Neuron (in vitro differentiated cells): ENCODE data around the gene C19orf25.
"Not testable (repeated sequence)": the region's sequence is repeated elsewhere in the genome, so short reads cannot be mapped to it uniquely, and the experiment has no call there.

Experiments used
- H2AFZ ChIP-seq: one replicate; pipeline ENCODE4 v1.6.1; 2013; ENCODE audit warnings: low read depth, mild to moderate bottlenecking, inconsistent platforms, low read length, moderate library complexity
- H3K27me3 ChIP-seq: one replicate; pipeline ENCODE4 v1.6.1; 2013; ENCODE audit warnings: low read length; ENCODE audit not compliant: insufficient read depth
- H3K36me3 ChIP-seq: one replicate; pipeline ENCODE4 v1.6.1; 2013; ENCODE audit warnings: low read length; ENCODE audit not compliant: insufficient read depth
- H3K4me1 ChIP-seq: one replicate; pipeline ENCODE4 v1.6.1; 2013; ENCODE audit warnings: low read length; ENCODE audit not compliant: insufficient read depth
- H3K4me3 ChIP-seq: 2 replicates; pipeline ENCODE4 v1.5.1; 2013; ENCODE audit warnings: mild to moderate bottlenecking, low read length, moderate library complexity
- H3K9me3 ChIP-seq: one replicate; pipeline ENCODE4 v1.6.1; 2013; ENCODE audit warnings: low read length

C19orf25 gene

GRCh38 chr19:1445185-1445931, 33.7 kb downstream of the C19orf25 start:
- Histone ChIP-seq H3K4me3 (peak overlapping the region; percentile 47), H3K4me1 (peaks cover 29% of the 10 kb centered on the region), H3K36me3 (peaks cover 22% of the 10 kb centered on the region), H3K27me3 (no peaks in the 10 kb centered on the region), H2AFZ (no peak overlapping the region), H3K9me3 (no peaks in the 10 kb centered on the region)

DNA sequence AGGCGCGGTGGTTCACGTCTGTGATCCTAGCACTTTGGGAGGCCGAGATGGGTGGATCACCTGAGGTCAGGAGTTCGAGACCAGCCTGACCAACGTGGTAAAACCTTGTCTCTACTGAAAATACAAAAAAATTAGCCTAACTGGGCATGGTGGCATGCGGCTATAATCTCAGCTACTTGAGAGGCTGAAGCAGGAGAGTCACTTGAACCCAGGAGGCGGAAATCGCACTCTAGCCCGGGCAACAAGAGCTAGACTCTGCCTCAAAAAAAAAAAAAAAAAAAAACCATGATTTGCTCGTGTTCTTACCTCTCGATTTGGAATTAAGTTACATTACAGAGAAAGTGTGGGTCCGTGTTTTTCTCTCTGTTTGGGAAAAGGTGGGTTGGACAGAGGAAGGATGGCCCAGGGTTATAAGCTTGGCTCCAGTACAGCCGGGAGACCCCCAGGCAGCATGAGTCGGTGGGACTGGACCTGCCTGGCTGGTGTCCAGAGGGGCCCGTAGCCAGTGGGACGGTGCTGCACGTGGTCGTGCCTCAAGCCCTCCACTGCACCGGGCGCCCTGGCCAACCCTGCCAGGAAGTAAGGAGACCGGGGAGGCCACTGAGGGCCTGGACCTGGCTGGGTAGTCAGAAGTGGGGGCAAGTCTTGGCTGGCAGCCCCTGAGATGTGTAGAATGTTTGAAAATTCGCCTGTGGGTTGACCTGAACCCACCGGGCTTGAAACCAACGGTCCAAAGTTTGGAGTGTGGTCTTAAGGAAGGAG, 37.2 kb downstream of the C19orf25 start:
- Histone ChIP-seq H3K9me3 (no peaks in the 10 kb centered on the region), H3K4me3 (no peak overlapping the region), H3K27me3 (no peaks in the 10 kb centered on the region), H3K4me1 (peaks cover 19% of the 10 kb centered on the region), H3K36me3 (peaks cover 36% of the 10 kb centered on the region), H2AFZ (no peak overlapping the region)

DNA sequence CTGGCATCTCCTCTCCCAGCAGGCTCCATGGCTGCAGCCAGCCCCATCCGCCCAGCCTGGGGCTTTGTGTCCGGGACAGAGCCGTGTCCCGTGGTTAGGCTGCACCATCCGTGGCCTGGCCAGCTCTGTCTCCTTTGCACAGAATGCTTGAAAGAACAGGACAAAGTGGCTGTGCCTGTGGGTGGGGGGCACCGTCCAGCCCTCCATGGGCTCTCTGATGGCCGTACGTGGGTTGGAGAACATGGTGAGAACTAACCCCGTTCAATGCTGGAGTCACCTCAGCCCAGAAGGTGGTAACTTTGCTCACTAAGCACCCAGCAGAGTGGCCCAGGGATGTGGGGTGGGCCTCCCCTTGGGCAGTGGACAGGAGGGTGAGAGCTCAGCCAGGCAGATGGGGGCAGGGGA, 38.0 kb downstream of the C19orf25 start:
- Histone ChIP-seq H3K36me3 (peaks cover 36% of the 10 kb centered on the region), H3K9me3 (no peaks in the 10 kb centered on the region), H3K27me3 (no peaks in the 10 kb centered on the region), H2AFZ (no peak overlapping the region), H3K4me3 (no peak overlapping the region), H3K4me1 (peaks cover 16% of the 10 kb centered on the region)

DNA sequence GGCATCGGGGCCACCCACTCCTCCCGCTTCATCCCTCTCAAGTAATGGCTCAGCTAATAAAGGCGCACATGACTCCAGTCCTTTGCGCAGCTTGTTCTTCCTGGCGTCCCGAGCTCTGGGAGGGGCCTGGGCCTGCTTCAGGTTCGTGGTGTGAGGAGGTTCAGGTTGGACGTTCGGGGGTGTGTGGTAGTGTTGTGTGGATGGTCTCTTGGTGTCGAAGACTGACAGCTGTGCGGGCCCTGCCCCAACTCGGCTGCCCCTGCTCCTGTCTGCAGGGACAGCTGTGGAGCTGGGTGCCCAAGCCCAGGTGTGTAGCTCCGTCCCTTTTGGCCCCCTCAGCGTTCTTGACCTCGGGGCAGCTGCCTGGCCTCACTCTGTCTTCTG, 38.6 kb downstream of the C19orf25 start:
- no peaks in the 10 kb centered on the region for H3K27me3 ChIP-seq
- no peak overlapping the region for H3K4me3 ChIP-seq
- no peaks in the 10 kb centered on the region for H3K9me3 ChIP-seq
- H3K4me1 ChIP-seq: peaks cover 17% of the 10 kb centered on the region
- H2AFZ ChIP-seq: no peak overlapping the region
- H3K36me3 ChIP-seq: peaks cover 40% of the 10 kb centered on the region

DNA sequence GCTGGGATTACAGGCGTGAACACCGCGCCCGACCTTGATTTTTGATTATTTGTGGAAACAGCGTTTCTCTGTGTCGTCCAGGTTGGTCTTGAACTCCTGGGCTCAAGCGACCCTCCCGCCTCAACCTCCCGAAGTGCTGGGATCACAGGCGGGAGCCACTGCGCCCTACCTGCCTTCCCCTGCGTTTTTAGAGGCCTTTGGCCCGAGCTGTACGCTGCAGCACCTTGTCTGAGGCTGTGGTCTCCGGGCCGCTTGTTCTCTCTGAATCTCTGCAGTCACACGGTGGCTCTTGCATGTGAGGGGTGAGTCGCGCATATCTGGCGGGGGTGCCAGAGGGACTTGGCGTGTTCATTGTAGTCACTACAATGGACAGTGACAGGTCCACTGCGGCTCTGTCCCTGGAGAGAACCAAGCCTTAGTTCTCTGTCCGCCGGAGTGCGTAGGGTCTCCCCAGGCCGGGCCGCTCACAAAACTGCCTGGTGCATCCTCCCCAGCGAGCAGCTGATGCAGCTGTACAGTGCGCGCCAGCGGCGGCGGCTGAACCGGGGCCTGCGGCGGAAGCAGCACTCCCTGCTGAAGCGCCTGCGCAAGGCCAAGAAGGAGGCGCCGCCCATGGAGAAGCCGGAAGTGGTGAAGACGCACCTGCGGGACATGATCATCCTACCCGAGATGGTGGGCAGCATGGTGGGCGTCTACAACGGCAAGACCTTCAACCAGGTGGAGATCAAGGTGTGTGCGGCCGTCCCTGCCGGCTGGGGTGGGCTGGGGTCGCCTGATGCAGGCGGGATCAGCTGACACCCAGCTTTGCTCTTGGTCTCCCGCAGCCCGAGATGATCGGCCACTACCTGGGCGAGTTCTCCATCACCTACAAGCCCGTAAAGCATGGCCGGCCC, 39.2 kb downstream of the C19orf25 start:
- H3K4me1 ChIP-seq: peaks cover 19% of the 10 kb centered on the region
- H3K9me3 ChIP-seq, H2AFZ ChIP-seq, H3K27me3 ChIP-seq: not testable (repeated sequence)
- H3K4me3 ChIP-seq: peak overlapping the region; percentile 89
- H3K36me3 ChIP-seq: peaks cover 44% of the 10 kb centered on the region

GRCh38 chr19:1438933-1439354, 40.1 kb downstream of the C19orf25 start:
- Histone ChIP-seq H2AFZ (no peak overlapping the region), H3K9me3 (no peaks in the 10 kb centered on the region), H3K36me3 (peaks cover 52% of the 10 kb centered on the region), H3K4me3 (peak overlapping the region; percentile 89), H3K4me1 (peaks cover 18% of the 10 kb centered on the region), H3K27me3 (no peaks in the 10 kb centered on the region)

- H3K4me1 ChIP-seq: peaks cover 18% of the 10 kb centered on the region
- no peak within 1 kb of the TSS for H2AFZ ChIP-seq
- H3K27me3 ChIP-seq: no peaks in the 10 kb centered on the region
- H3K9me3 ChIP-seq: no peaks in the 10 kb centered on the region
- peaks cover 59% of the 10 kb centered on the region for H3K36me3 ChIP-seq
- peak within 1 kb of the TSS; percentile 89 for H3K4me3 ChIP-seq
Measured at GRCh38 chr19:1438035-1438932, 40.7 kb downstream of the C19orf25 start, which contains the start of gene RPS15. Gene RPS15 (plus strand): TSS chr19:1438396. CDS start chr19:1438426, 30 bp downstream.

DNA sequence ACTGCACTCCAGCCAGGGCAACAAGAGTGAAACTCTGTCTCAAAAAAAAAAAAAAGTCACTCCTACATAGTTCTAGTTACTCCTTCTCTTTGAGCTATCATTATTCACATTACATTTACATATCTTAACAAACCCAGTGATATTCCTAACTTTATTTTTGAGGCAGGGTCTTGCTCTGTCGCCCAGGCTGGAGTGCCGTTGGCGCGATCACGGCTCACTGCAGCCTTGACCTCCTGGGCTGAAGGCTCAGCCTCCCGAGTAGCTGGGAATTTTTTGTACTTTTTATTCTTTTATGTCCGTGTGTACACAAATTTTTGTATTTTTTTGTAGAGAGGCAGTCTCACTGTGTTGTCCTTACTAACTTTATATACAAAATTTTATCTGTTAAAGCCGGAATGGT, 41.4 kb downstream of the C19orf25 start:
- no peak overlapping the region for H2AFZ ChIP-seq
- H3K36me3 ChIP-seq: peaks cover 65% of the 10 kb centered on the region
- H3K27me3 ChIP-seq: no peaks in the 10 kb centered on the region
- H3K9me3 ChIP-seq: no peaks in the 10 kb centered on the region
- no peak overlapping the region for H3K4me3 ChIP-seq
- H3K4me1 ChIP-seq: peaks cover 18% of the 10 kb centered on the region

DNA sequence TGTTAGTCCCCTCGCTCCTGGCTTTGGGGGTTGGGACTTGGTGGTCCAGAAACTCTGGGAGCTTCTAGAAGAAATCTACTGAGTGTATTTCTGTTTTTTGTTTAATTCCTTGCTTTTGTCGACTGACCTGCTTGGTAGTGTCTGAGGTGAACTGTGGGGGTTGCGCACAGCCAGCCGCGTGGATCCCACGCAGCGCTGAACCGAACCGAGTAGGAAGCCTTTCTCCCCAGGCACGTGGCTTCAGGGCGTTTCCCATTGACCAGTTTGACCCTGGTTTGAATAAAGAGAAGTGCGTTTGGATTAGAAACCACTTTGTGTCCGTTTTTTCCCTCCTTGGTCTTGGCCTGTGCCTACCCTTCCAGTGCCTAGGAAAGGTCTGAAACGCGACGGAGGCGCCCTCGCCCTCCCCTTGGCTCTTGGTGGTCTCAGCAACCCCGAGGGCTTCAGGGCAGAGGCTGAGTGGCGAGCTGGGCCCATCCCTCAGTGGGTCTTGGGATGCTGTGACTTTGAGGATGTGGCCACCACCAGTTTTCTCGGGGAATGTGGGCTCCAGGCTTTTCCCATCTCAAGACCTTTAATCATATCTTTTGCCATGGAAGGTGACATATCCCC, 43.5 kb downstream of the C19orf25 start:
- Histone ChIP-seq H3K4me1 (peaks cover 16% of the 10 kb centered on the region), H3K4me3 (no peak overlapping the region), H3K27me3 (no peaks in the 10 kb centered on the region), H2AFZ (no peak overlapping the region), H3K9me3 (no peaks in the 10 kb centered on the region), H3K36me3 (peaks cover 57% of the 10 kb centered on the region)

DNA sequence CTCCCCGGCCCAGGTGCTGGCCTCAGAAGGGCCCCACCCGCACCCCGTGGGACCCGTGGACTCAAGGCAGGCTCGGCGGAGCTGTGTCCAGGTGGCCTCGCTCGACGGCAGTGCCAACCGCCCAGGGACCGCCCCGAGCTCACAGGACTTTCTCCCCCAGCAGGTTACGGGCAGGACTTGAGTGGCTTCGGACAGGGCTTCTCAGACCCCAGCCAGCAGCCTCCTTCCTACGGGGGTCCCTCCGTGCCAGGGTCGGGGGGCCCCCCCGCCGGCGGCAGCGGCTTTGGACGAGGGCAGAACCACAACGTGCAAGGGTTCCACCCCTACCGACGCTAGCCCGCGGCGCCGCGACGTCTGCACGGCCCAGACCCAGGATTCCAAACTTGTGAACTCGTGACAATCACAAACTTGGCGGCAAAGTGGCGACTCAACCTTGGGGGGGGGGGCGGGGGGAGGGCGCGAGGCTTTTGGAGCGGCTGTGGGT, 44.4 kb downstream of the C19orf25 start:
- no peak overlapping the region for H2AFZ ChIP-seq
- peaks cover 56% of the 10 kb centered on the region for H3K36me3 ChIP-seq
- H3K9me3 ChIP-seq: no peaks in the 10 kb centered on the region
- no peaks in the 10 kb centered on the region for H3K27me3 ChIP-seq
- H3K4me1 ChIP-seq: peaks cover 10% of the 10 kb centered on the region
- H3K4me3 ChIP-seq: no peak overlapping the region

DNA sequence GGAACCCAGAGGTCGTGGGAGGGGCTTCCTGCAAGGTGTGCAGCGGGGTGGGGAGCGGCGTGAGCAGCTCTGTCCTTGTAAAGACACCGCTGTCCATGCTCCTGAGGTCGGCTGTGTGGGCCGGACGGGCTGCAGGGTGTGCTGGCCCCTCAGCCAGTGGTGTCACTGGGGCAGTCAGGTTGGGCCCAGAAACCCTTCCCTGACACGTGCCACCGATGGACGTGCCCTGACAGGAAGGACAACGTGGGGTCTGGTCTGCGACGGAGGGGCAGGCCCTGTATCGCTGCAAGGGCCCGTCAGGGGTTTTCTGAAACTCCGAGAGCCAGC, 45.0 kb downstream of the C19orf25 start:
- peaks cover 56% of the 10 kb centered on the region for H3K36me3 ChIP-seq
- no peaks in the 10 kb centered on the region for H3K9me3 ChIP-seq
- H3K27me3 ChIP-seq: no peaks in the 10 kb centered on the region
- H3K4me3 ChIP-seq: no peak overlapping the region
- H3K4me1 ChIP-seq: peaks cover 4% of the 10 kb centered on the region
- no peak overlapping the region for H2AFZ ChIP-seq
